Forelimb muscle (tissue), 1 donor: ENCODE results near the gene NLRP13. TPM values are rescaled to one million over a fixed set of nuclear protein-coding genes. Genes with fewer than 3 reads are reported as not detected.

Experiments
- DNase-seq: peaks from one replicate; pipeline ENCODE4 v3.0.0-alpha.2; 2013; ENCODE audit warnings: low read depth
- polyA plus RNA-seq: library from polyadenylated mRNA; unstranded; fragments of 120-200 nt; gene quantifications from one replicate; pipeline ENCODE4 v1.2.1, GENCODE V29; 2013; ENCODE audit not compliant: insufficient read length

NLRP13 gene
- polyA plus RNA-seq, 1 donor: not detected

DNA sequence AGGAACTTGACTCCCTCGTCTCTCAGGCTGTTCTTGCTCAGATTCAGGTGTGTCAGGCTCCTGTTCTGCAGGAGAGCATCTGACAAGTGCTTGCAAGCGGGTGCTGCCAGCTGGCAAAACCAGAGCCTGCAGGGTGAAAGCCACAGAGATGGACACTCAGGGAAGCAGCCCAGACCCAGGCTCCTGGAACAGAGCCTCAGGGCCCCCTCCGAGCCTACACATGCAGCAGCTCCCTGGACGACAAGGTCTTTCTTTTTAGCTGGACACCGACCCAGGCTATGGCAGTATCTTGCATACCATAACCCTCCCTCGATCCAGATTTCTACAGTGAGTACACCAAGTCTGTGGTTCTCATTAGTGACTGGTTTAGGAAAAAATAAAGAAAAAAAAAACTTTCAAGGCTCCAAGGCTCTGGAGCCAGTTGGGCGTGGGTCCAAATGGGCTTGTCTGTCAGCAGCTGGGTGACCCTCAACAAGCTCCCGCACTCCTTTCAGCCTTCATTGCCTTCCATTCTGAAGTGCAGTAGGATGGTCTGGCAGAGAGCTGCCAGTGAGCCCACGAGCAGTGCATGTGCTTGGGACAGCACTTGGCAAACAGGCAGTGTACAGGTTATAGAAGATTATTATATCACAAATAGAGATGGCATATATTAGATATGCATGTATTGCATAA, 29.9 kb downstream of the NLRP13 start:
- DNase-seq: no peak

- DNase-seq: no peak
Measured at GRCh38 chr19:55901369-55902079, 30.6 kb downstream of the NLRP13 start.

GRCh38 chr19:55898911-55899310, 33.2 kb downstream of the NLRP13 start:
- DNase-seq: no peak

DNA sequence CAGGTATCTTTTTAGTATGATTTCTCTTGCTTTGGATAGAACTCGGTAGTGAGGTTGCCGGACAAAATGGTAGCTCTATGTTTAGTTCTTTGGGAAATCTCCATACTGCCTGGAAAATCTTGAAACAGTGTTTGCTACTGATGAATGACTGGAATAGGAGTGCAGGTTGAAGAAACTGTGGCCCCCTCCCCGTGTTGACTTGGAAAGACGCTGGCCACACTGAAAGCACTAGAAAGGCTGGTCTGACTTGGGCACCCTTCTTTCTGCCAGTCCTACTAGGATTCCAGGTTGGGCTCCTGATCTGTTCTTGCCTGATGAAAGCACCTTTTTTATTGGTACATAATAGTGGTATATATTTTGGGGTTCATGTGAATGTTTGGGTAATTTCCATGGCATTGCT, 49.5 kb downstream of the NLRP13 start:
- DNase-seq: no peak

DNA sequence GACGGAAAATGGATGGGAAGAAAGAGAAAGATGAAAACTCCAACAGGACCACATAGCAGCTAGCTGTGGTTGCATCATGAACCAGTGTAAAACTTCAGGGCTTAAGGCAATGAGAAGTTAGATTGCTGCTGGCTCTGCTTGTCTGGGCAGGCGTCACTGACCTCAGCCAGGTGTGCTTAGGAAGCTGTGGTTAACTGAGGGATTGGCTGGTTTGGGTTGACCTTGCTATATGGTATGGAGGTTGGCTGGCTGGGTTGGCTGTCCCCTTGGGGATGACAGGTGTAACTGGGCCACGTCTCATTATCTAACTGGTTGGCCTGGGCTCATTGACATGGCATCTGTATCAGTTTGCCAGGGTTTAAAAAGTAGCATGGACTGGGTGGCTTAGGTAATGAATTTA, 54.9 kb downstream of the NLRP13 start:
- no peak for DNase-seq

DNA sequence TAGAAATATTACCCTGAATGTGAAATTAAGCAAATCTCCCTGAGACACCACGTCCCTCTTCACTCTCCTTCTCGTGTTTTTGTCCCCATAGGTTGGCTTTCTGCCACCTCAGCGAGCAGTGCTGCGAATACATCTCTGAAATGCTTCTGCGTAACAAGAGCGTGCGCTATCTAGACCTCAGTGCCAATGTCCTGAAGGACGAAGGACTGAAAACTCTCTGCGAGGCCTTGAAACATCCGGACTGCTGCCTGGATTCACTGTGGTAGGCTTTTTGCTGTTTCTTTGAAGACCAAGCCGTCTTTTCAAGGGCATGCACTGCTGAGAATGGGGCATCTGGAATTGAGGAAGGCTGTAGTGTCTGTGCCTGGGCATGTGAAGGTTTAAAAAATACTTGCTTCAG, 61.4 kb downstream of the NLRP13 start:
- DNase-seq: no peak

DNA sequence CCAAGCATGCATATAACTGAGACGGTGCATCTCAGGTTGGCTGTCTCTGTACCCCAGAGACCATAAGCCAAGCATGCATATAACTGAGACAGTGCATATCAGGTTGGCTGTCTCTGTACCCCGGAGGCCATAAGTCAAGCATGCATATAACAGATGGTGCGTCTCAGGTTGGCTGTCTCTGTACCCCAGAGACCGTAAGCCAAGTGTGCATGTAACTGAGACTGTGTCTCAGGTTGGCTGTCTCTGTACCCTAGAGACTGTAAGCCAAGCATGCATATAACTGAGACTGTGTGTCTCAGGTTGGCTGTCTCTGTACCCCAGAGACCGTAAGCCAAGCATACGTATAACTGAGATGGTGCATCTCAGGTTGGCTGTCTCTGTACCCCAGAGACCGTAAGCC, 65.0 kb downstream of the NLRP13 start:
- DNase-seq: no peak

GRCh38 chr19:55866521-55866920, 65.6 kb downstream of the NLRP13 start:
- DNase-seq: no peak

GRCh38 chr19:55858969-55859368, 73.2 kb downstream of the NLRP13 start:
- no peak for DNase-seq

DNA sequence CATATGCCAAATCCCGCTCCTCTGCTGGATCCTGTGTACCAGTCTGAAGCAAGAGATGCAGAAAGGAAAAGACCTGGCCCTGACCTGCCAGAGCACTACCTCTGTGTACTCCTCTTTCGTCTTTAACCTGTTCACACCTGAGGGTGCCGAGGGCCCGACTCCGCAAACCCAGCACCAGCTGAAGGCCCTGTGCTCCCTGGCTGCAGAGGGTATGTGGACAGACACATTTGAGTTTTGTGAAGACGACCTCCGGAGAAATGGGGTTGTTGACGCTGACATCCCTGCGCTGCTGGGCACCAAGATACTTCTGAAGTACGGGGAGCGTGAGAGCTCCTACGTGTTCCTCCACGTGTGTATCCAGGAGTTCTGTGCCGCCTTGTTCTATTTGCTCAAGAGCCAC, 73.7 kb downstream of the NLRP13 start:
- no peak for DNase-seq

DNA sequence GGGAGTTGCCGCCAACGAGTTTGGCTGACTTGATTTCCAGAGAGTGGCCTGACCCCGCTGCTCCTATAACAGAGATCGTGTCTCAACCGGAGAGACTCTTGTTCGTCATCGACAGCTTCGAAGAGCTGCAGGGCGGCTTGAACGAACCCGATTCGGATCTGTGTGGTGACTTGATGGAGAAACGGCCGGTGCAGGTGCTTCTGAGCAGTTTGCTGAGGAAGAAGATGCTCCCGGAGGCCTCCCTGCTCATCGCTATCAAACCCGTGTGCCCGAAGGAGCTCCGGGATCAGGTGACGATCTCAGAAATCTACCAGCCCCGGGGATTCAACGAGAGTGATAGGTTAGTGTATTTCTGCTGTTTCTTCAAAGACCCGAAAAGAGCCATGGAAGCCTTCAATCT, 74.2 kb downstream of the NLRP13 start:
- DNase-seq: no peak

- DNase-seq: no peak
Measured at GRCh38 chr19:55857149-55857548, 75.0 kb downstream of the NLRP13 start.

DNA sequence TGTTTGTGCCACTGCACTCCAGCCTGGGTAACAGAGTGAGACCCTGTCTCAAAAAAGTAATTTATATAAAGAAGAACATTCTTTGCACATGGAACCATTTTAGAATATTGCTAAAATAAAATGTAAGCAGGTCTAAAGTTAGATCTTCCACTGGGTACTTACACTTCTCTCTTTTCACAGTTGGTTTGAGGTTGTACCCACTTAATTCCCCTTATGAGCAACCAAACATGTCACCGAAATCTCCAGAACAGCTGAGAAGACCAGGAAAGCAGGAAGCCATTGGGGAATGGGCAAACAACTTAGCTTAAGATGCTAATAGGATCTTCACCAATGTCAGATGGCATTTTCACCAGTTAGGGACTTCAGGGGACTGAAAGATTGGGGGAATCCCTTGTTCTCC, 77.0 kb downstream of the NLRP13 start:
- no peak for DNase-seq

Other genes with a start within 250 kb of the NLRP13 start
- not detected for gene NLRP9, start 193.9 kb downstream of the NLRP13 start, polyA plus RNA-seq
- 2.0 TPM for gene RFPL4A, start 173.2 kb downstream of the NLRP13 start, polyA plus RNA-seq
- gene RFPL4AL1, start 163.2 kb downstream of the NLRP13 start, polyA plus RNA-seq: 0.63 TPM
- not detected for gene NLRP11, start 100.3 kb downstream of the NLRP13 start, polyA plus RNA-seq
- gene NLRP4, start 95.8 kb downstream of the NLRP13 start, polyA plus RNA-seq: not detected
- gene NLRP8, start 15.5 kb upstream of the NLRP13 start, polyA plus RNA-seq: not detected
- not detected for gene NLRP5, start 54.4 kb upstream of the NLRP13 start, polyA plus RNA-seq
- 27.9 TPM for gene ZNF787, start 189.0 kb upstream of the NLRP13 start, polyA plus RNA-seq
- gene ZNF444, start 209.0 kb upstream of the NLRP13 start, polyA plus RNA-seq: 18.6 TPM
- gene GALP, start 243.7 kb upstream of the NLRP13 start, polyA plus RNA-seq: not detected